Suppressor macrophage treated with lipopolysaccharide for 1 hour (primary cell): ENCODE data around the gene ANTXR1.

ENCODE experiments used
- DNase-seq, 3 donors: peaks; one replicate each; pipeline ENCODE4 v3.0.0-alpha.2; 2020 to 2022

Gene ANTXR1

DNA sequence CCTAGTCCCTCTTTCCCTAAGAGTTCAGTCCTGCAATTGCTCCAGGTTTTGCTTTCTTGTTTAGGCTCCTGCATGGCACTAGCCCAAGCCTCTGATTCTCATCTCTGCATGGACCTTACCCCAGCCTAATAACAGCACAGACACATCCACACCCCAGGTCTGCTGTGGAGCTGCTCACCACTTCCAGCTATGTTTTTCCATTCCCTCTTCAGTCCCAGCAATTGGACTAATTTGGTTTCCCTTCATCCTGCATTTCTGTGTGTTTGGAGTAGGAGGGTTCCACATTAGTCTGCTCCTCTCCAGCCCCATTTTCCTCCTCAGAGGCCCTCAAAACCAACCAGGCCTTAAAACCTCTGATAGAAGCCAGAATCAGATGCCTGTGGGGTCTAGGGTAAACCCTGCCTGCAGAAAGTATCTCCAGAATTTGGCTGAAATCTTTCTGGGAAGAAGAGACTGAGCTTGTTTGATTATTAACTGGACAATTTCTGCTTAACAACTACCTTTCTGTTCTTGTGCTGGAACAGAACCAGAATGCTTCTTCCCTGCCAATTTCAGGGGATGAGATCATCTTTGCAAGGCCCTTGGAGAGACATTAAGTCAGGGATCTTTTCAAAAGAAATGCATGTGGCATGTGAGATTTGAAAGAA is 278.1 kb downstream of the ANTXR1 start:
- no peak for DNase-seq

DNA sequence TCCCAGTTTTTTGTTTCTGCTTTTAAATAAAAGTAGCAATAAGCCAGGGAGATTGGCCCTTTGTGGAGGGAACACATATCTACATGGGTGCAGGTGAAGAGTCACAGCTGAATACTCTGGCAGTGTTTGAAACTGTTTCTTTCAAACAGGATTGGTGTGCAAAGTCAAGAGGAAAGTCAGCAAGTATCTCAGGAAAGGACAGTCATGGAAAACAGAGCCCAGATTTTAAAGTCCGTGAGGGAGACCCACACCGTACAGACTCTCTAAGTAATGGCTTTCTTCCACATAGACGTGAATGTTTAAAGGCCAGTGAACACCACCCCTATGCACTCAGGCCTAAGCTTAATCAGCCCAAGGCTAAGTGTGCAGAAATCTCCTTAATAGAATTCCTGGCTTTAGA is 278.7 kb downstream of the ANTXR1 start:
- no peak for DNase-seq

DNA sequence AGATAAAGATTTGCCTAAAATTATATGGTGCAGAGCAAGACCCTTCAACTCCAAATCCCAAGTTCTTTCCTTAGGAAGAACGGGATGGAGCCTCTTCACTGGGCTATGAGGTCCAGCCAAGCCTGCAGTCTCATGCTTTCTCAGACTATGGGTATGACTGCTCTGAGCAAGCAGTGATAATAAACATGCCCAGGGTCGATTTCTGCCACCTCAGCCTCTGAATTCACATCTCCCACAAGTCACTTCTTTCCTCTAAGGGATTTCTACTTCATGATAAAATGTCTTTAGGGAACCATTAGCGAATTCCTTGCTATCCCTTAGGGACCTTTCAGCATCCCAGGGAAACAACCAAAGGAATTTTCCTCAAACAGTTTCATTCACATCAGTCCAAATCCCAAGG is 279.3 kb downstream of the ANTXR1 start:
- no peak for DNase-seq

DNA sequence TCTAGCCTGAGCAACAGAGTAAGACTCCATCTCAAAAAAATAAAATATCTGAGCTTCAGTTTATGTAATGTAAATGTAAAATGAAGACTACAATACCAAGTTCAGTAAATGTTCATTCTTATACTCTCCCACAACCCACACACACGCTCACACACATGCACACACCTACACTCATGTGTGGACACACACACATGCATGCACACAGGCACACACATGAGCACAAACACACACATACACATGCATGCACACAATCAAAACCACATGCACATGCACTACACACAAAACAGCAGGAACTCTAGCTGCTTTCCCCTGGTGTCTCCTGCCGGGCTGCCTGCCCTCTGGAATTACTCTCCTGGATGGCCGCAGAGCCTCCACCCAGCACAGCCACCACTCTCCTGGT is 283.4 kb downstream of the ANTXR1 start:
- DNase-seq, result no peak

DNA sequence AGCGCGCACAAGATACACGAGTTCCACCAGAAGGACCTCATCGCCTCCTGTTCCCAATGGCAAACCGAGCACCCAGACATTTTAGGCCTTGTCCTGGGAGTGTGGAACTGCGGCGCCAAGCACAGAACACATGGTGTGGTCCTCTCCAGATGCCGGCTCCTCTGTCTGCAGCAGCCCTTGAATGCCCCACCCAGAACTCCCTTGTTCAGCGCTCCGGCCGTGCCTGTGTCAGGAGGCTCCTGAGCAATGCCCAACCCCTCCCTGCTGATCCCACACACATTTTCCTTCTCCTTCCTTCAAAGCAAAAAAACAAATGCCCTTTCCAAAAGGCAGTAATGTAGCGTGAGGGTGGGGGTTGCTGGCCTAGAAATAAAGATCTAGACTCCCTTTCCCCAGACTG is 284.2 kb downstream of the ANTXR1 start:
- DNase-seq, result no peak

DNA sequence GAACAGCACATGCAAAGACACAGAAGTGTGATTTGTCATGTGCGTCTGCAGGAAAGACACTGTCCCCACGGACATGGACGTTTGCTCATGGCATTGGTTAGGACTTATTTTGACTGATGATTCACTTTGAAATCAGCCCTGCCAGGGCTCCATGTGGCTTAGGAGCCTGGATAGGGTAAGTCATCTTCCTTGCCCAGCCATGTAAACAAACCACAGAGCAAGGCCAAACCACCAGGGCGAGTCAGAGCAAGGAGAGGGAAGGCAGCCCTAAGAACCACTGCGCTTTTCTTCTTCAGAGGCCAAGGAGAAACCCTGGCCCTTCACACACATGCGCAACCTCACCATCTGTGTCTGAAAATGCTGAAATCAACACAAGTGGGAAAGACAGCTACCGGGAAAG is 285.3 kb downstream of the ANTXR1 start:
- DNase-seq, result peak; percentile 33 to 44 (median 35)

DNA sequence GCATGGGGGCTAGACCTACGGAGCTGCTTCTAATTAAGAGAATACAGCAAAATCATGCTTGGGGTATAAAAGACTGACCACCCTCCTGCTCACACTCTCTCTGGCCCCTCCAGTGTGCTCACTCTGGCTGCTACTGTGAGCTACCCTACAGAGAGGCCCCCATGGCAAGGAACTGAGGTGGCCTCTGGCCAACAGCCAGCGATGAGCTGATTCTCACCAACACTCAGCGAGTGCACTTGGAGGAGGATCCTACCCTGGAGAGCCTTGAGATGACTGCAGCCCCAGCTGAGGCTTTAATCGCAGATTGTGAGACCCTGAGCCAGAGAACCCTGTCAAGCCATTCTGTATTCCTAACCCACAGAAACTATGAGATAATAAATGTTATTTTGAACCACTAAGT is 285.9 kb downstream of the ANTXR1 start:
- no peak for DNase-seq
